ENCODE data around the gene MRGPRF.

Gene MRGPRF

DNA sequence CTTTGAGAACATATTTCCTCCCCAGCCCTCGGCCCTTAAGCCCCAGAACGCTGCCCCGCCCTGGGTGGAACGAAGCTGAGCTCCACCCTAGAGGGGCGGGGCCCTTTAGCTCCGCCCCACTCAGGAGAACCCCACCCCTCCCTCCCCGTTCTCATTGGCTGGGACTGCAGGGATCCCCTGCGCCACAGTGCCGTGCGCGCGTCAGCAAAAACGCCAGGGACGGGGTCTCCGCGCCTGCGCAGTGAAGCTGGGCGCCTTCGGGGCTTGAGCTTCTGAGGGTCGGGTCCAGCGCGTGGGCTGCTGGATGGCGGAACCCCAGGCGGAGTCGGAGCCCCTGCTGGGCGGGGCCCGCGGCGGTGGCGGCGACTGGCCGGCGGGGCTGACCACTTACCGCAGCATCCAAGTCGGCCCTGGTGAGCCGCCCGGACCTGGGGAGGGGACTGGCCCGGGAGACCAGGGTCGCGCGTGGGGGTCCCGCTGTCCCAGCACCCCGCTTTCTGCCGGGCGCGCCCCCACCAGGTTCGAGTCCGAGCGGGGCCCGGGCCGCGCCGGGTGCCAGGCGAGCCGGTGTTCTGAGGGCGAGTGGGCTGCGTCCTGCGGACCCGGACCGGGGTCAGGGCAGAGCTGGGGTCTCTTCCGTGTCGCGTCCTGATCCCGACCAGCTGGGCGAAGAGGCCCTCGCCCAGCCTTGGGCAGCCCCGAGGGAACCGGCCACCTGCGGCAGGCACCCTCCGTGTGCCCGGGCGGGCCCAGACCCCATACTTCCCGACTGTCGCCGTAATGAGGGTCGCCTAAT, 35.8 kb upstream of the MRGPRF start, which contains the start of gene TPCN2:
TPCN2 (plus strand) TSS at position 239 of the 796 bp plus-strand sequence; CDS start at position 305, 66 bp downstream.
- H3K9me2 ChIP-seq (replicated peaks; ENCODE audit: insufficient read depth, low read length): no peaks in the 10 kb centered on the region
- no peaks in the 10 kb centered on the region for H3K27me3 ChIP-seq (replicated peaks; ENCODE audit: insufficient read depth, low read length)
- peak within 1 kb of the TSS; percentile 92 for H2AFZ ChIP-seq (ENCODE audit: low read length)
- no peaks in the 10 kb centered on the region for H4K20me1 ChIP-seq (ENCODE audit: insufficient read depth, low read length)
- H3F3A ChIP-seq (ENCODE audit: insufficient read depth, low read length): no peaks in the 10 kb centered on the region
- H3K4me2 ChIP-seq (ENCODE audit: low read depth, low read length): peak within 1 kb of the TSS; percentile 93
- peak; percentile 91 for DNase-seq
- H3K9ac ChIP-seq (ENCODE audit: low read length): peak within 1 kb of the TSS; percentile 99
- H3K79me2 ChIP-seq (ENCODE audit: low read length): peaks cover 48% of the 10 kb centered on the region
- H3K4me3 ChIP-seq (ENCODE audit: low read length): peak within 1 kb of the TSS; percentile 98
- H3K36me3 ChIP-seq (replicated peaks; ENCODE audit: insufficient read depth, low read length): no peaks in the 10 kb centered on the region
- peaks cover 15% of the 10 kb centered on the region for H3K4me1 ChIP-seq (ENCODE audit: low read length)
- H3K9me3 ChIP-seq (replicated peaks; ENCODE audit: insufficient read depth, low read length): no peaks in the 10 kb centered on the region
- H3K27ac ChIP-seq (ENCODE audit: low read length): peak within 1 kb of the TSS; percentile 42; the same call in 1 of the 2 replicates
- TF ChIP-seq, protein P1, sequence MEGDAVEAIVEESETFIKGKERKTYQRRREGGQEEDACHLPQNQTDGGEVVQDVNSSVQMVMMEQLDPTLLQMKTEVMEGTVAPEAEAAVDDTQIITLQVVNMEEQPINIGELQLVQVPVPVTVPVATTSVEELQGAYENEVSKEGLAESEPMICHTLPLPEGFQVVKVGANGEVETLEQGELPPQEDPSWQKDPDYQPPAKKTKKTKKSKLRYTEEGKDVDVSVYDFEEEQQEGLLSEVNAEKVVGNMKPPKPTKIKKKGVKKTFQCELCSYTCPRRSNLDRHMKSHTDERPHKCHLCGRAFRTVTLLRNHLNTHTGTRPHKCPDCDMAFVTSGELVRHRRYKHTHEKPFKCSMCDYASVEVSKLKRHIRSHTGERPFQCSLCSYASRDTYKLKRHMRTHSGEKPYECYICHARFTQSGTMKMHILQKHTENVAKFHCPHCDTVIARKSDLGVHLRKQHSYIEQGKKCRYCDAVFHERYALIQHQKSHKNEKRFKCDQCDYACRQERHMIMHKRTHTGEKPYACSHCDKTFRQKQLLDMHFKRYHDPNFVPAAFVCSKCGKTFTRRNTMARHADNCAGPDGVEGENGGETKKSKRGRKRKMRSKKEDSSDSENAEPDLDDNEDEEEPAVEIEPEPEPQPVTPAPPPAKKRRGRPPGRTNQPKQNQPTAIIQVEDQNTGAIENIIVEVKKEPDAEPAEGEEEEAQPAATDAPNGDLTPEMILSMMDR (IDR thresholded peaks at IDR 0.05; ENCODE audit: low read length): no peak
- no peak for TF ChIP-seq EZH2phosphoT487 (IDR thresholded peaks at IDR 0.05; ENCODE audit: low read length)
- TF ChIP-seq EZH2 (optimal IDR thresholded peaks at IDR 0.05; ENCODE audit: low read depth, low read length): no peak

DNA sequence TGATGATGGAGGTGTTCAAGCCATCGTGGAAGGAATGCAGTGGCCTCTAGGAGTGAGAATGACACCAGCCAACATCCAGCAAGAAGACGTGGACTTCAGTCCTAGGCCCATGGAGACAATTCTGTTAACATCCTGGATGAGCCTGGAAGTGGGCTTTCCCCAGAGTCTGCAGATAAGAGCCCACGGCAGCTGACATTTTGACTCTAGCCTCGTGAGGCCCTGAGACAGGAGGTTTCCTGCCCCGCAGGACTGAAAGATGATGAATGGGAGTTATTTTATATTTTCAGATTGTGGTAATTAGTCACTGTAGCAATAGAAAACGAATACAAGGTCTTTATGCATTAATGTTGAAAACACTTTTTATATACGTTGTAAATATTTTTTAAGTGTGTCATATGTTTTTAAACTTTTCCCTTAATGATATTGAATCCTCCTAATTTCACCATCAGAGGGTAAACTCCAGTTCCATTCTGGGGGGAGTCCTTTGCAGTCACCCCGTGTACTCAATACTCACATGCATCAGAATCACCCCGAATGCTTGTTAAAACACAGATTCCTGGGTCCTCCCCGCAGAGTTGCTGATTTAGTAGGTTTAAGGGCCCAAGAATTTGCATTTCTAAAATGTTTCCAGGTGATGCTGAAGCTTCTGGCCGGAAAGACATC, 35.1 kb upstream of the MRGPRF start:
- Histone ChIP-seq H3K9me2 (replicated peaks; ENCODE audit: insufficient read depth, low read length) (no peaks in the 10 kb centered on the region), H3F3A (ENCODE audit: insufficient read depth, low read length) (no peaks in the 10 kb centered on the region), H3K4me2 (ENCODE audit: low read depth, low read length) (peak overlapping the region; percentile 85), H3K4me1 (ENCODE audit: low read length) (peaks cover 15% of the 10 kb centered on the region), H3K27ac (ENCODE audit: low read length) (no peak overlapping the region), H3K79me2 (ENCODE audit: low read length) (peaks cover 42% of the 10 kb centered on the region), H3K9me3 (replicated peaks; ENCODE audit: insufficient read depth, low read length) (no peaks in the 10 kb centered on the region), H3K9ac (ENCODE audit: low read length) (no peak overlapping the region), H3K36me3 (replicated peaks; ENCODE audit: insufficient read depth, low read length) (no peaks in the 10 kb centered on the region), H2AFZ (ENCODE audit: low read length) (peak overlapping the region; percentile 90), H4K20me1 (ENCODE audit: insufficient read depth, low read length) (no peaks in the 10 kb centered on the region), H3K27me3 (replicated peaks; ENCODE audit: insufficient read depth, low read length) (no peaks in the 10 kb centered on the region), H3K4me3 (ENCODE audit: low read length) (peak overlapping the region; percentile 23; the same call in 1 of the 2 replicates)
- DNase-seq: no peak
- TF ChIP-seq EZH2phosphoT487 (IDR thresholded peaks at IDR 0.05; ENCODE audit: low read length) (no peak), EZH2 (optimal IDR thresholded peaks at IDR 0.05; ENCODE audit: low read depth, low read length) (no peak)
- TF ChIP-seq, protein P1 (IDR thresholded peaks at IDR 0.05; ENCODE audit: low read length): no peak

DNA sequence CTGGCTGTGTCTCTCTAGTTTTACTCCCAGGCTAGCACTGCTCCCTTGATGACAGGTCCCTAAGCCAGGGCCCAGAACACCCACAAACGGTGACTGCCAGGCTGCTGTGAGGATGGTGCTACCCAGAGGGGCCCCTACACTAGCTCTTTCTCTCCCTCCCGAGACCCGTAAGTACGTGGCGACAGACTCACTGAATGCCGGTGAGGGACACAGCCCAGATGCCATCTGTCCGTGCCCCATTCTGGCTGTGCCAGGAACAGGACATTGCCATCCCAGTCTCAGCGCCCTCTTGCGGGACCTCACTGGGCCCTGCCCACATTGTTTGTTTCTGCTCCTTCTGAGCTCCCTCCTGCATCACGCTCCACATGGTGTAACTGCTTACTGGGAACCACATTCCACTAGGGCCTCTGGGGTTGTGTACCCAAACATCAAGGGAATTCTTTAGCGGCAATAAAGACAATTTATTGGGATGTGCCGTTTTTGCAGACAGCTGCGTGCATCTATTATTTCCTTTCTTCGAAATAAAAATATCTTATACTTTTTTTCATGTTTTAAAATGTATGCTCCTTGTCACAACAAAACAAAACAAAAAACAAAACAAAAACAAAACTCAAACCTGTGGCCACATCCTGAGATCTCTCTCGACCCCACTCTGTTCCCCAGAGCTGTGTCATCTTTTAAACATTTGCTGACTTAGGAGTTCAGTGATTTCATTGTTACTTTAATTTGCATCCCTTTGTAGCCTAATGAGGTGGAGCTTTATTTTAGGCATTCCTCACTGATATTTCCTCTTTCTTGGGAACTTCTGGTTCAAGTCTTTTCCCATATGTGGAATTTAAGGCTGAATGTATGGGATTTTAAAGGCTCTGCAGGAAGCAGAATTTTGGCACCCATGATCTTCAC, 31.3 kb upstream of the MRGPRF start:
- H4K20me1 ChIP-seq (ENCODE audit: insufficient read depth, low read length): no peaks in the 10 kb centered on the region
- TF ChIP-seq EZH2phosphoT487 (IDR thresholded peaks at IDR 0.05; ENCODE audit: low read length): no peak
- TF ChIP-seq, protein P1 (IDR thresholded peaks at IDR 0.05; ENCODE audit: low read length): peak; percentile 61
- peaks cover 6% of the 10 kb centered on the region for H3K79me2 ChIP-seq (ENCODE audit: low read length)
- H2AFZ ChIP-seq (ENCODE audit: low read length): peak overlapping the region; percentile 36; the same call in 1 of the 2 replicates
- H3K9ac ChIP-seq (ENCODE audit: low read length): no peak overlapping the region; the same call in 1 of the 2 replicates
- peak overlapping the region; percentile 22 for H3K4me2 ChIP-seq (ENCODE audit: low read depth, low read length)
- H3F3A ChIP-seq (ENCODE audit: insufficient read depth, low read length): no peaks in the 10 kb centered on the region
- H3K9me2 ChIP-seq (replicated peaks; ENCODE audit: insufficient read depth, low read length): no peaks in the 10 kb centered on the region
- no peaks in the 10 kb centered on the region for H3K9me3 ChIP-seq (replicated peaks; ENCODE audit: insufficient read depth, low read length)
- peak overlapping the region; percentile 12; the same call in 1 of the 2 replicates for H3K27ac ChIP-seq (ENCODE audit: low read length)
- peak; percentile 51 for DNase-seq
- peaks cover 9% of the 10 kb centered on the region for H3K4me1 ChIP-seq (ENCODE audit: low read length)
- no peaks in the 10 kb centered on the region for H3K36me3 ChIP-seq (replicated peaks; ENCODE audit: insufficient read depth, low read length)
- H3K27me3 ChIP-seq (replicated peaks; ENCODE audit: insufficient read depth, low read length): no peaks in the 10 kb centered on the region
- no peak overlapping the region for H3K4me3 ChIP-seq (ENCODE audit: low read length)

Data from MM.1S (cell line).